ENCODE results near the gene GNB5.

Gene GNB5

DNA sequence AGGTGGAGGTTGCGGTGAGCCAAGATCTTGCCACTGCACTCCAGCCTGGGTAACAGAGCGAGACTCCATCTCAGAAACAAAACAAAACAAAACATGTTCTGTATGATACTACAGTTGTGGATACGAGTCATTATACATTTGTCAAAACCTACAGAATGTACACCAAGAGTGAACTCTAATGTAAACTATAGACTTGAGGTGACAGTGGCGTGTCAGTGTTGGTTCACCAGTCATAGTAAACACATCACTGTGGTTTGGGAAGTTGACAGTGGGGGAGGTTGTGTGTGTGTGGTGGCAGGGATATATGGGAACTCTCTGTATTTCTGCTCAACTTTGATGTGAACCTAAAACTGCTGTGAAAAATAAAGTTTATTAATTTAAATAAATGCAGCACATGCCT is 33.0 kb upstream of the GNB5 start:
- DNase-seq (ENCODE audit: insufficient read length), result no peak
- FAIRE-seq, result no peak
- TF ChIP-seq POLR2AphosphoS5 (IDR thresholded peaks at IDR 0.05; ENCODE audit: low read depth, low read length), result no peak
- TF ChIP-seq TAF1 (IDR thresholded peaks at IDR 0.05; ENCODE audit: borderline replicate concordance, low read depth, low read length), result no peak
- no peak for TF ChIP-seq POLR2A (IDR thresholded peaks at IDR 0.05; ENCODE audit: low read depth, low read length)

DNA sequence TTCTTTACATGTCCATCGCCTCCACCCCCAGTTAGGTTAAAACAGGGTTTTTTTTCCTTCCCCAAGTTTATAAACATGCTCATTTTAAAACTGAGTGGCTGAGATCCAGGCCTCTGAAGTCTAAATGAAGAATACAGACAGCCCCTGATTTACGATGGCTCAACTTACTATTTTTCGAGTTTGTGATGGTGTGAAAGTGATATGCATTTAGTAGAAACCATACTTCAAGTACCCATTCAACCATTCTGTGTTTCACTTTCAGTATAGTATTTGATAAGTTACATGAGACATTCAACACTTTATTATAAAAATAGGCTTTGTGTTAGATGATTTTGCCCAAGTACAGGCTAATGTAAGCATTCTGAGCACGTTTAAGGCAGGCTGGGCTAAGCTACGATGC is 30.5 kb upstream of the GNB5 start:
- no peak for FAIRE-seq
- no peak for DNase-seq (ENCODE audit: insufficient read length)
- no peak for TF ChIP-seq POLR2AphosphoS5 (IDR thresholded peaks at IDR 0.05; ENCODE audit: low read depth, low read length)
- TF ChIP-seq TAF1 (IDR thresholded peaks at IDR 0.05; ENCODE audit: borderline replicate concordance, low read depth, low read length), result no peak
- no peak for TF ChIP-seq POLR2A (IDR thresholded peaks at IDR 0.05; ENCODE audit: low read depth, low read length)

DNA sequence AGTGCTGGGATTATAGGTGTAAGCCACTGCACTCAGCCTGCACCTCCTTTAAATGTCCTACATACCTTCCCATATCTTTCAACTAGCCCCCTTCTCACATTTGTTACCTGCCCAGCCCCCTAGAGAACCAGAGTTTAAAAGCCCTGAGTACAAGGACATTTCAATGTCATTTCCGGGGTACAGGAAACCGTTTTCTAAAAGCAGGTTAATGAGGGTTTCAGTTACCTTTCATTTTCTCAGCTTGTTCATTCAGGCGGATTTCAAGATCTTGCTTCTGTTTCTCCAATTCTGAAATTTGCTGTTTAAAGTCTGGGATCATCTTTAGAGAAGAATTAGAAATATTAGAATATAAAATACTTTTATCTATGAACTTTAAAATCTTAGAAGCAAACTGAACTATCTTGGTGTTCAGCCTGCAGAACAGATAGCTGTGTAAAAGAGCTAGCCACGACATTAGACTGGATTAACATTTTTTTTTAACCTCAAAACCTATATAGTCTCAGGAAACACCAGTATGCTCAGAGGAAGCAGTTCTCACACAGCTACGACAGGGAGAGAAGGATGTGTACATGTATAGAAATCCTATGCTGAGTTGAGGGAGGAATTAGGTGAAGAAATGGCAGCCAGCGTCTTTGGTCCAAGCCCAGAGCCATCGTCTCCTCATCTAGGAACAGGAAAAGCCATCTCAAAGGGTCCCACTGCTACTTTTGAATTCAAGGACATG is 29.9 kb upstream of the GNB5 start:
- FAIRE-seq (no peak), DNase-seq (ENCODE audit: insufficient read length) (no peak)
- no peak for TF ChIP-seq TAF1 (IDR thresholded peaks at IDR 0.05; ENCODE audit: borderline replicate concordance, low read depth, low read length)
- no peak for TF ChIP-seq POLR2AphosphoS5 (IDR thresholded peaks at IDR 0.05; ENCODE audit: low read depth, low read length)
- no peak for TF ChIP-seq POLR2A (IDR thresholded peaks at IDR 0.05; ENCODE audit: low read depth, low read length)

DNA sequence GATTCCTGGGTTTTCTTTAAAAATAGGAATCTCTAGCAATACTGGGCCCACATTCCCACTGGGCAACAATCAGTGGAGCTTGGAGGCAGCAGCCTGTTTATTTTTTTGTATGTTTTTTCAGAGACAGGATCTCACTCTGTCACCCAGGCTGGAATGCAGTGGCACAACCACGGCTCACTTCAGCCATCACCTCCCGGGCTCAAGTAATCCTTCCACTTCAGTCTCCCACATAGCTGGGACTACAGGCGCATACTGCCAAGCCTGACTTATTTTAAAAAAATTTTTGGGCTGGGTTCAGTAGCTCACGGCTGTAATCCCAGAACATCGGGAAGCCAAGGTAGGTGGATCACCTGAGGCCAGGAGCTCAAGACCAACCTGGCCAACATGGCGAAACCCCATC is 29.1 kb upstream of the GNB5 start:
- no peak for TF ChIP-seq POLR2AphosphoS5 (IDR thresholded peaks at IDR 0.05; ENCODE audit: low read depth, low read length)
- no peak for TF ChIP-seq POLR2A (IDR thresholded peaks at IDR 0.05; ENCODE audit: low read depth, low read length)
- no peak for TF ChIP-seq TAF1 (IDR thresholded peaks at IDR 0.05; ENCODE audit: borderline replicate concordance, low read depth, low read length)
- DNase-seq (ENCODE audit: insufficient read length) (no peak), FAIRE-seq (no peak)

DNA sequence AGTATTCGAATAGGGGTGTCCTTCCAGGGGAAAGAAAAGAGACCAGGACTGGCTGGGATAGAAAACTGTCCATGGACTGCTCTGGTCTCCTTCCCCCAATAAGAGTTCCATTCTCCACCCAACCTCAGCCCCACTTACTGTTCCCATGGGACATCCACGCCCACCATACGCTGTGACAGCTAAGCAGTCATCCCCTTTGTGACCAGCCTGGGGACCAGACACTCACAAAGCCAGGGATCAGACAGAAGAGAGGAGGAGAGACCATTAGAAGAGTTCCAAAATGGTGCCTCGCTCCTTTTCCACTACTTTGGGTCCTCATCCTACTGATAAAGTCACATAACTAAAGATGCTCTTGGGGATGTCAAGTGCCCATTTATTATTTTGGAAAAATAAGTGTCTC is 27.6 kb upstream of the GNB5 start:
- TF ChIP-seq POLR2AphosphoS5 (IDR thresholded peaks at IDR 0.05; ENCODE audit: low read depth, low read length) (no peak), POLR2A (IDR thresholded peaks at IDR 0.05; ENCODE audit: low read depth, low read length) (no peak), TAF1 (IDR thresholded peaks at IDR 0.05; ENCODE audit: borderline replicate concordance, low read depth, low read length) (no peak)
- FAIRE-seq, result no peak
- no peak for DNase-seq (ENCODE audit: insufficient read length)

DNA sequence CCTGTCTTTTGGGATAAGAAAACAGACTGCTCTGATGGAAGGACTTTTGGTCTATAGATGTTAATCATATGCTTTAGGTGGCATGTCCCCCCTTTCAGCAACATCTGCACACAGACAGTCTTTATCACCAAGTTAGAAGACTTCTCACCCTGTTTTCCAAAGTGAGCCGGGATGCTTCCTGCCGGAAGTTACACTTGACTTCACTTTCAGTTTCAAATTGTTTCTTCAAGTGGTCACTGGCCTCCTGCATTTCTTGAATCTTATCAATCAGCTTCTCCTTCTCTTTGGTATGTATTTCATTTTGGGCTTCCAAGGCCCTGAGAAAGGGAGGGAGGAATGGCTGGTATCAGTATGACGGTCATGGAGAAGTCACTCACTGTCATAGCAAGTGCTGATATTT is 27.2 kb upstream of the GNB5 start:
- FAIRE-seq (no peak), DNase-seq (ENCODE audit: insufficient read length) (no peak)
- TF ChIP-seq TAF1 (IDR thresholded peaks at IDR 0.05; ENCODE audit: borderline replicate concordance, low read depth, low read length), result no peak
- no peak for TF ChIP-seq POLR2A (IDR thresholded peaks at IDR 0.05; ENCODE audit: low read depth, low read length)
- TF ChIP-seq POLR2AphosphoS5 (IDR thresholded peaks at IDR 0.05; ENCODE audit: low read depth, low read length), result no peak

DNA sequence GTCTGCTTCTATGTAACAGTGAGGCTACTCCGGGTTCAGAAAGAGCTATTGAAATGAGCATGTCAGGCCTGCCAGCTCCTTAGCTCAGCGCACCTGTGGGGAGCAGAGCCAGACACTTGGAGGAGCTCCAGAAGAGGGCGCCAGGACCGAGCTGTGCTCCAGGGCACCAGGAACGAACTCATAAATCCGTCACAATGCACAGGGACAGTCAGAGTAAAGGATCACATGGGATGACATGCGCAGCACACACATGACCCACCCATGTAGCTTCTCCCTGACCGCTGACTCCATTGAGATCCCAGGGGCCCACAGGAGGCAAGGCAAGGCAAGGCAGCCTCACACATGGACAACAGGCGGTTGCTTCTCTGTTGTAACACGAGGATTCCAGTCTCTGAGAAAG is 26.0 kb upstream of the GNB5 start:
- no peak for TF ChIP-seq POLR2A (IDR thresholded peaks at IDR 0.05; ENCODE audit: low read depth, low read length)
- TF ChIP-seq POLR2AphosphoS5 (IDR thresholded peaks at IDR 0.05; ENCODE audit: low read depth, low read length), result no peak
- no peak for TF ChIP-seq TAF1 (IDR thresholded peaks at IDR 0.05; ENCODE audit: borderline replicate concordance, low read depth, low read length)
- no peak for FAIRE-seq
- DNase-seq (ENCODE audit: insufficient read length), result no peak

DNA sequence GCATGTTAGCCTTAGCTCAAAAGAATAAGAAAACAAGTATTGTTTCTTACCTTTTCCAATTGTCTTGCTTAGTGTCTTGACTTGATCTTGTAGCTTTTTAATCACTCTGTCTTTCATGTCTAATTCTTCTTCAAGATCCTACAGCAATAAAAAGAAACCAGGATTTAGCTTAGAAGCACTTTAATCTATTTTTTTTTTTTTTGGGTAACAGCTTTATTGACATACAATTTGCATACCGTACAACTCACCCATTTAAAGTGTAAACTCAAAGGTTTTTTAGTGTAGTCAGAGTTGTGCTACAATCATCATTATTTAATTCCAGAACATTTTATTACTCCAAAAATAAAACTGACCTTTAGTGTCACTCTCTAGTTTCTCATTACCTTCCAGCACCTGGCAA is 23.4 kb upstream of the GNB5 start:
- no peak for DNase-seq (ENCODE audit: insufficient read length)
- TF ChIP-seq POLR2AphosphoS5 (IDR thresholded peaks at IDR 0.05; ENCODE audit: low read depth, low read length), result no peak
- TF ChIP-seq POLR2A (IDR thresholded peaks at IDR 0.05; ENCODE audit: low read depth, low read length), result no peak
- TF ChIP-seq TAF1 (IDR thresholded peaks at IDR 0.05; ENCODE audit: borderline replicate concordance, low read depth, low read length), result no peak
- no peak for FAIRE-seq

DNA sequence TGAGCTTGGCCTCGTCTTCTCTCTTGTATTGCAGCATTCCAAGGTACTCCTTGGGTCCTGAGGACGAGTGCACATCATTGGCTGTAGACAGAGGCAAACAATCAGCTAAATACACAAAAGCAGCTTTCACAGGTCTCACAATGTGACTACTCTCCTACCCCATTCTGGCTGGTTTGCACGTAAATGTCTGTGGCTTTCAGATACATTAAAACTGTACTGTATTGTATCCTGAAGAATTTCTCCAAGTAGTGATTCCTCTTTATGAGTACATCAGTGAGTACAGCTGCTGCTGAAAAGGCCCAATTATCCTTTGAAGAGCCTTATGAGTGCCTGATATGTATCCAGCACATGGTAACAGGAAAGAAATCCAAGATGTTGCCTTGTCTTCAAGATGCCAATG is 22.0 kb upstream of the GNB5 start:
- DNase-seq (ENCODE audit: insufficient read length) (no peak), FAIRE-seq (no peak)
- TF ChIP-seq POLR2AphosphoS5 (IDR thresholded peaks at IDR 0.05; ENCODE audit: low read depth, low read length), result no peak

DNA sequence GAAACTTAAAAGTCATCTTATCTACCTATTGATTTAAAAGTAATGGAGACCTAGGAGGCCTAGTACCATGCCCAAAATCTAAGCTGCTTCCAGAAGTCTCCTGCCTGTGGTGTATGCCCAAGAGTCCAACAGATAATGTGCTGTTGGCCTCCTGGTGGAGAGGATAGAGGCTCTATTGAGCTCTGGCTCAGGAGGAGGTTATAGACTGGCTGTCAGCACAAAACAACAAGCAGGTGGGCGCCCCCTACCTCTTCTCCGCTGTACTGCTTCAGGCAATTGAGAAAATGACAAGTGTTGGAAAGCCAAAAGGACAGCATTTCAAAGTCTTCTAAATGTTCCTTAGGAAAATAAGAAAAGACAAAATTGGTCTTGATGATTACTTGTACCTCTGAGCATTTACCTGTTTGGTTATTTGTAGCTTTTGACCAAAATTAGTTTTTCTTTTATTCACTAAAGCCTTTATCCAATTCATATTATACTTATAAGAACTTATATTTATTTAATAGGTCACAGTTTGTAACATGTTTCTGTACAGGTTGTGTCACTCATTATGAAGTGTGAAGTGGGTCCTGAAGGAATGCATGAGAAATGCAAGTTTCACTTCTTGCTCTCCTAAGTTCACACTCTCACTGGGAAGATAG is 17.2 kb upstream of the GNB5 start:
- FAIRE-seq (peak; percentile 73), DNase-seq (ENCODE audit: insufficient read length) (peak; percentile 31)
- no peak for TF ChIP-seq POLR2AphosphoS5 (IDR thresholded peaks at IDR 0.05; ENCODE audit: low read depth, low read length)
- TF ChIP-seq POLR2A (IDR thresholded peaks at IDR 0.05; ENCODE audit: low read depth, low read length), result no peak
- TF ChIP-seq TAF1 (IDR thresholded peaks at IDR 0.05; ENCODE audit: borderline replicate concordance, low read depth, low read length), result no peak

DNA sequence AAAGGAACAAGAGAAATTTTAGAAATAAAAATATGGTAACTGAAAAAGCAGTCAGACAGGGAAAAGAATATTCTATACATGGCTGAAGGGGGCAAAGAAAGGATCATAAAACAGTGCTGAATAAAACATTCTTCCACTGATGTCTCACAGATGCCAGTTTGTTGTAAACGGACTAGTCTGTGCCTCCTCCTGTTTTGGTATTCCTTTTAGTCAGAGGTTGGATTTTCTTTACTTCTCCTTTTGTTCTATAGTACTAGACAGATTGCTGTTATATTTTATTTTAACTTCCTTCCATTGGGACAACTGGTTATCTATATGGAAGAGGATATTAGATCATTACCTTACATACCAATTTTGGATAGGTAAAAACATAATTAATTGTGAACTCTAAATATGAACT is 16.0 kb upstream of the GNB5 start:
- FAIRE-seq, result no peak

DNA sequence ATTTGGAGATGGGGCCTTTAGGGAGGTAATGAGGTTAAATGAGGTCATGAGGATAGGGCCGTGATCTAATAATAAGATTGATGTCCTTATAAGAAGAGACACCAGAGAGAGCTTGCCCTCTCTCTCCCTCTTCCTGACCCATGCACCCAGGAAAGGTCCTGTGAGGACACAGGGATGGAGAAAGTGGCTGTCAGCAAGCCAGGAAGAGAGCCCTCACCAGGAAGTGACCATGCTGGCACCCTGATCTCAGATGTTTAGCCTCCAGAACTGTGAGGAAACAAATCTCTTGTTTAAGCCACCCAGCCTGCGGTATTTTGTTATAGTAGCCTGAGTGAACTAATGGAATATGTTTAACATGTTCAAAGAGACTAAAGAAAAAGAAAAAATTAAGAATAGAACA is 15.3 kb upstream of the GNB5 start:
- TF ChIP-seq POLR2AphosphoS5 (IDR thresholded peaks at IDR 0.05; ENCODE audit: low read depth, low read length) (no peak), TAF1 (IDR thresholded peaks at IDR 0.05; ENCODE audit: borderline replicate concordance, low read depth, low read length) (no peak), POLR2A (IDR thresholded peaks at IDR 0.05; ENCODE audit: low read depth, low read length) (no peak)
- no peak for FAIRE-seq
- no peak for DNase-seq (ENCODE audit: insufficient read length)

More for the DNA sequence above, 16.0 kb upstream of the GNB5 start:
- DNase-seq (ENCODE audit: insufficient read length), result no peak
- no peak for TF ChIP-seq POLR2A (IDR thresholded peaks at IDR 0.05; ENCODE audit: low read depth, low read length)
- no peak for TF ChIP-seq POLR2AphosphoS5 (IDR thresholded peaks at IDR 0.05; ENCODE audit: low read depth, low read length)
- no peak for TF ChIP-seq TAF1 (IDR thresholded peaks at IDR 0.05; ENCODE audit: borderline replicate concordance, low read depth, low read length)

All from GM12892 (cell line).